NOMO-1 treated with DMSO at 0.1 percent for 48 hours (cell line): ENCODE data around the gene TRMT2B.
"Not testable (repeated sequence)": the region's sequence is repeated elsewhere in the genome, so short reads cannot be mapped to it uniquely, and the experiment has no call there.

Experiments
- DNase-seq: peaks from one replicate; lab custom pipeline; 2025; ENCODE audit not compliant: unreplicated experiment; lab: John Stamatoyannopoulos, UW

Gene TRMT2B

GRCh38 chrX:101051549-101052302 is at the start of gene TRMT2B:
TRMT2B (minus strand) TSS chrX:101052111; CDS start chrX:101042289, 9,822 bp downstream.
- peak; percentile 78 for DNase-seq

GRCh38 chrX:101097546-101098453 is 45.9 kb upstream of the TRMT2B start, which contains the start of gene CENPI:
CENPI (plus strand) TSS chrX:101098204; CDS start chrX:101101071, 2,867 bp downstream.
- DNase-seq: peak; percentile 92

GRCh38 chrX:101091817-101092216 is 39.9 kb upstream of the TRMT2B start:
- no peak for DNase-seq

GRCh38 chrX:101081231-101081630 is 29.3 kb upstream of the TRMT2B start:
- no peak for DNase-seq

GRCh38 chrX:101080326-101081124 is 28.6 kb upstream of the TRMT2B start:
- DNase-seq: no peak

GRCh38 chrX:101079736-101080270 is 27.9 kb upstream of the TRMT2B start:
- DNase-seq: no peak

GRCh38 chrX:101078716-101079598 is 27.0 kb upstream of the TRMT2B start, which contains the start of gene TMEM35A:
TMEM35A (plus strand) TSS chrX:101078879; CDS start chrX:101079003, 124 bp downstream.
- DNase-seq: no peak

- no peak for DNase-seq
Observed at GRCh38 chrX:101071582-101071981, 19.7 kb upstream of the TRMT2B start.

GRCh38 chrX:101062176-101062575 is 10.3 kb upstream of the TRMT2B start:
- no peak for DNase-seq

- peak; percentile 74 for DNase-seq
Observed at GRCh38 chrX:101057093-101057714, 5.3 kb upstream of the TRMT2B start.

GRCh38 chrX:101056551-101056950 is 4.6 kb upstream of the TRMT2B start:
- DNase-seq: not testable (repeated sequence)

- DNase-seq: no peak
Observed at GRCh38 chrX:101051153-101051548, 760 bp downstream of the TRMT2B start.

GRCh38 chrX:101040197-101040596 is 11.7 kb downstream of the TRMT2B start:
- no peak for DNase-seq

GRCh38 chrX:101037231-101037630 is 14.7 kb downstream of the TRMT2B start:
- DNase-seq: no peak

GRCh38 chrX:101029665-101030064 is 22.2 kb downstream of the TRMT2B start:
- DNase-seq: no peak

- no peak for DNase-seq
Observed at GRCh38 chrX:101028562-101028961, 23.3 kb downstream of the TRMT2B start.

GRCh38 chrX:101025126-101025525 is 26.8 kb downstream of the TRMT2B start:
- no peak for DNase-seq

GRCh38 chrX:101022020-101022419 is 29.9 kb downstream of the TRMT2B start:
- DNase-seq: no peak

GRCh38 chrX:101012031-101012430 is 39.9 kb downstream of the TRMT2B start:
- DNase-seq: not testable (repeated sequence)
